ENCODE results near the gene PABPN1. TPM values are rescaled to one million over a fixed set of nuclear protein-coding genes. Genes with fewer than 3 reads are reported as not detected.

PABPN1 gene
- total and polyA plus RNA-seq, 2 of the 13 experiments (the other 11 are each of a cell fraction or from before 2014, with no cell fraction given) = 233 to 524 TPM

DNA sequence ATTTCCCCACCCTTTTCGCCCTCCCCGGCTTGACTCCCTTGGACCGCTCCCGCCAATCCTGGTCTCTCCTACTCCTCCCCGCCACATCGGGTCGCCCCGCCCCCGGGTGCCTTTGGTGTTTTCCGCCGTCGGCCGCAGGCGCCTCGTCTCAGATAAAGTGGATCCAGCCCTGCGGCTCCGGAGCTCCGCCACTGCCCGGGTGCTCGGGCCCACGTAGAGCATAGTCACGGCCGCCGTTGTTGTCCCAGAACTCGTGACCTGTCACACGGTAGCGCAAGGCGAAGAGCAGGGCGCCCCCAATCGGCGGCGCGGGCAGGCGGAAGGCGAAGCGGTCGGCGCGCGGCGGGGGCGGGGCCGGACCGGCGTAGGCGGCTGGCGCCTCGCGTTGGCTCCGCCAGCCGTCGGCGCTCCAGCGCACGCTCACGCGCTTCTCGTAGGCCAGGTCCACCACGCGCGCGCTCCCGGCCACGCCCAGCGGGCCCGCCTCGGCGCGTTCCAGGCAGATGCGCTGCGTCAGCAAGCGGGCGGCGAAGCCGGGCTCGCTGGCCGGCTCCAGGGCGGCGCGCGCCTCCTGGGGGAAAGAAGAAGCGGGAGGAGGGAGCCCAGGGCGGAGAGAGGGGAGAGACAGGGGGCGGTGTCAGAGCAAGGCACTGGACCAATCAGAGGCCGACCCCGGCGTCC, 19.8 kb upstream of the PABPN1 start (continued):
- TF ChIP-seq, protein P1, sequence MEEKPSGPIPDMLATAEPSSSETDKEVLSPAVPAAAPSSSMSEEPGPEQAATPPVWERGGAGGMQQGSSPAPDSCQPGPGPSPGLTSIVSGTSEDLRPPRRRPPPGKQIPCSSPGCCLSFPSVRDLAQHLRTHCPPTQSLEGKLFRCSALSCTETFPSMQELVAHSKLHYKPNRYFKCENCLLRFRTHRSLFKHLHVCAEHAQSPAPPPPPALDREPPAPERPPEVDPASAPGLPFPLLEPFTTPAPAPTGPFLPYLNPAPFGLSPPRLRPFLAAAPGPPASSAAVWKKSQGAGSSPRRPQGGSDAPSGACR (CRISPR knock-in tag; IDR thresholded peaks at IDR 0.05) = no peak
- no peak for TF ChIP-seq JUNB (CRISPR knock-in tag; IDR thresholded peaks at IDR 0.05; ENCODE audit: borderline replicate concordance)
- TF ChIP-seq SIN3B (IDR thresholded peaks at IDR 0.05; ENCODE audit: low read length) = 0 out of 2 replicates have a peak, but pooled peaks have one; percentile 35
- no peak for TF ChIP-seq ZNF605 (CRISPR knock-in tag; IDR thresholded peaks at IDR 0.05)
- peak; percentile 59; the same call in 1 of the 2 replicates for TF ChIP-seq FIP1L1 (IDR thresholded peaks at IDR 0.05; ENCODE audit: borderline replicate concordance, insufficient read depth, low read depth, low read length)
- peak; percentile 81 for TF ChIP-seq IRF2 (CRISPR knock-in tag; IDR thresholded peaks at IDR 0.05)
- TF ChIP-seq ZNF563 (CRISPR knock-in tag; IDR thresholded peaks at IDR 0.05) = no peak; the same call in 1 of the 2 replicates
- no peak for TF ChIP-seq FOSL1 (CRISPR knock-in tag; IDR thresholded peaks at IDR 0.05; ENCODE audit: borderline replicate concordance)
- TF ChIP-seq, protein P2, sequence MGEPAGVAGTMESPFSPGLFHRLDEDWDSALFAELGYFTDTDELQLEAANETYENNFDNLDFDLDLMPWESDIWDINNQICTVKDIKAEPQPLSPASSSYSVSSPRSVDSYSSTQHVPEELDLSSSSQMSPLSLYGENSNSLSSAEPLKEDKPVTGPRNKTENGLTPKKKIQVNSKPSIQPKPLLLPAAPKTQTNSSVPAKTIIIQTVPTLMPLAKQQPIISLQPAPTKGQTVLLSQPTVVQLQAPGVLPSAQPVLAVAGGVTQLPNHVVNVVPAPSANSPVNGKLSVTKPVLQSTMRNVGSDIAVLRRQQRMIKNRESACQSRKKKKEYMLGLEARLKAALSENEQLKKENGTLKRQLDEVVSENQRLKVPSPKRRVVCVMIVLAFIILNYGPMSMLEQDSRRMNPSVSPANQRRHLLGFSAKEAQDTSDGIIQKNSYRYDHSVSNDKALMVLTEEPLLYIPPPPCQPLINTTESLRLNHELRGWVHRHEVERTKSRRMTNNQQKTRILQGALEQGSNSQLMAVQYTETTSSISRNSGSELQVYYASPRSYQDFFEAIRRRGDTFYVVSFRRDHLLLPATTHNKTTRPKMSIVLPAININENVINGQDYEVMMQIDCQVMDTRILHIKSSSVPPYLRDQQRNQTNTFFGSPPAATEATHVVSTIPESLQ (CRISPR knock-in tag; conservative IDR thresholded peaks at IDR 0.05) = peak; percentile 92
- peak; percentile 69 for TF ChIP-seq ZNF274 (CRISPR knock-in tag; IDR thresholded peaks at IDR 0.05)
- peak; percentile 63; the same call in 1 of the 2 replicates for TF ChIP-seq ZNF264 (CRISPR knock-in tag; IDR thresholded peaks at IDR 0.05)
- no peak for TF ChIP-seq ZNF549 (CRISPR knock-in tag; IDR thresholded peaks at IDR 0.05)
- TF ChIP-seq, protein P3, sequence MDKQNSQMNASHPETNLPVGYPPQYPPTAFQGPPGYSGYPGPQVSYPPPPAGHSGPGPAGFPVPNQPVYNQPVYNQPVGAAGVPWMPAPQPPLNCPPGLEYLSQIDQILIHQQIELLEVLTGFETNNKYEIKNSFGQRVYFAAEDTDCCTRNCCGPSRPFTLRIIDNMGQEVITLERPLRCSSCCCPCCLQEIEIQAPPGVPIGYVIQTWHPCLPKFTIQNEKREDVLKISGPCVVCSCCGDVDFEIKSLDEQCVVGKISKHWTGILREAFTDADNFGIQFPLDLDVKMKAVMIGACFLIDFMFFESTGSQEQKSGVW (CRISPR knock-in tag; IDR thresholded peaks at IDR 0.05; ENCODE audit: borderline replicate concordance) = no peak
- peak; percentile 97 for TF ChIP-seq SAP130 (CRISPR knock-in tag; IDR thresholded peaks at IDR 0.05; ENCODE audit: low read depth)
- no peak for TF ChIP-seq NCOA1 (CRISPR knock-in tag; IDR thresholded peaks at IDR 0.05)
- 0 out of 2 replicates have a peak, but pooled peaks have one; percentile 91 for TF ChIP-seq REXO4 (CRISPR knock-in tag; IDR thresholded peaks at IDR 0.05; ENCODE audit: borderline replicate concordance)
- TF ChIP-seq ZNF598 (CRISPR knock-in tag; IDR thresholded peaks at IDR 0.05; ENCODE audit: borderline replicate concordance) = 0 out of 2 replicates have a peak, but pooled peaks have one; percentile 42
- TF ChIP-seq ZFP90 (CRISPR knock-in tag; IDR thresholded peaks at IDR 0.05; ENCODE audit: borderline replicate concordance) = no peak; the same call in 1 of the 2 replicates
- TF ChIP-seq, protein P4, sequence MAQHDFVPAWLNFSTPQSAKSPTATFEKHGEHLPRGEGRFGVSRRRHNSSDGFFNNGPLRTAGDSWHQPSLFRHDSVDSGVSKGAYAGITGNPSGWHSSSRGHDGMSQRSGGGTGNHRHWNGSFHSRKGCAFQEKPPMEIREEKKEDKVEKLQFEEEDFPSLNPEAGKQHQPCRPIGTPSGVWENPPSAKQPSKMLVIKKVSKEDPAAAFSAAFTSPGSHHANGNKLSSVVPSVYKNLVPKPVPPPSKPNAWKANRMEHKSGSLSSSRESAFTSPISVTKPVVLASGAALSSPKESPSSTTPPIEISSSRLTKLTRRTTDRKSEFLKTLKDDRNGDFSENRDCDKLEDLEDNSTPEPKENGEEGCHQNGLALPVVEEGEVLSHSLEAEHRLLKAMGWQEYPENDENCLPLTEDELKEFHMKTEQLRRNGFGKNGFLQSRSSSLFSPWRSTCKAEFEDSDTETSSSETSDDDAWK (CRISPR knock-in tag; IDR thresholded peaks at IDR 0.05) = no peak
- TF ChIP-seq ARID2 (CRISPR knock-in tag; IDR thresholded peaks at IDR 0.05; ENCODE audit: borderline replicate concordance) = peak; percentile 95
- TF ChIP-seq SP5 (CRISPR knock-in tag; IDR thresholded peaks at IDR 0.05; ENCODE audit: borderline replicate concordance, low read depth) = peak; percentile 91
- TF ChIP-seq ZNF501 (CRISPR knock-in tag; IDR thresholded peaks at IDR 0.05) = no peak
- peak; percentile 55 for TF ChIP-seq MEF2D (CRISPR knock-in tag; IDR thresholded peaks at IDR 0.05)
- TF ChIP-seq PLRG1 (conservative IDR thresholded peaks at IDR 0.05) = no peak
- TF ChIP-seq ZNF136 (CRISPR knock-in tag; IDR thresholded peaks at IDR 0.05; ENCODE audit: low read depth) = peak; percentile 88
- peak; percentile 95 for TF ChIP-seq ETV6 (CRISPR knock-in tag; conservative IDR thresholded peaks at IDR 0.05)
- TF ChIP-seq ZNF160 (CRISPR knock-in tag; IDR thresholded peaks at IDR 0.05) = peak; percentile 12; the same call in 1 of the 2 replicates
